ENCODE results near the gene NT5E.

DNA sequence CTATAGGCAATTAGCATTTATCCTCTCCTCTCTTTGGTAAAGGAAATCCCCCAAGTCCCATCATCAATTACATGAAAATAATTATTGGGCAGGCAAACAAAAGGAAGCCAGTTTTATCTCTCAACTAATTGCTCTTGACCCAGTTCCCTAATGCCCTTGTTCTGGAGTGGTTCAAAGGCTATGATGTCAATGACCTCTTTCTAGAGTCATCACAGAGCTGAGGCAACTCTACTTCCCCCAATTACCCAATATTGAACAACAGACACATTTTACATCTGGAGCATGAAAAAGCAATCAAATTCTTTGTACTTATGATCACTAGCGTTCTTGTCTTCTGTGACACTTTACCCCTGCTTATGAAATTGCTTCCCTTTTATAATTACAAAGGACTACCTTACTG, 43.5 kb downstream of the NT5E start:
- TF ChIP-seq, protein P1, sequence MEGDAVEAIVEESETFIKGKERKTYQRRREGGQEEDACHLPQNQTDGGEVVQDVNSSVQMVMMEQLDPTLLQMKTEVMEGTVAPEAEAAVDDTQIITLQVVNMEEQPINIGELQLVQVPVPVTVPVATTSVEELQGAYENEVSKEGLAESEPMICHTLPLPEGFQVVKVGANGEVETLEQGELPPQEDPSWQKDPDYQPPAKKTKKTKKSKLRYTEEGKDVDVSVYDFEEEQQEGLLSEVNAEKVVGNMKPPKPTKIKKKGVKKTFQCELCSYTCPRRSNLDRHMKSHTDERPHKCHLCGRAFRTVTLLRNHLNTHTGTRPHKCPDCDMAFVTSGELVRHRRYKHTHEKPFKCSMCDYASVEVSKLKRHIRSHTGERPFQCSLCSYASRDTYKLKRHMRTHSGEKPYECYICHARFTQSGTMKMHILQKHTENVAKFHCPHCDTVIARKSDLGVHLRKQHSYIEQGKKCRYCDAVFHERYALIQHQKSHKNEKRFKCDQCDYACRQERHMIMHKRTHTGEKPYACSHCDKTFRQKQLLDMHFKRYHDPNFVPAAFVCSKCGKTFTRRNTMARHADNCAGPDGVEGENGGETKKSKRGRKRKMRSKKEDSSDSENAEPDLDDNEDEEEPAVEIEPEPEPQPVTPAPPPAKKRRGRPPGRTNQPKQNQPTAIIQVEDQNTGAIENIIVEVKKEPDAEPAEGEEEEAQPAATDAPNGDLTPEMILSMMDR (conservative IDR thresholded peaks at IDR 0.05), result no peak
- TF ChIP-seq ZFX (IDR thresholded peaks at IDR 0.05), result no peak

All from C4-2B (cell line).